Measurements from ENCODE around the gene ZIC5. TPM values are rescaled to one million over a fixed set of nuclear protein-coding genes. Genes with fewer than 3 reads are reported as not detected.
A peak's percentile ranks its signal among the peaks of the same experiment; 100 is the strongest.

The ZIC5 gene
- total RNA-seq, 4 donors from 2014 or later = not detected

DNA sequence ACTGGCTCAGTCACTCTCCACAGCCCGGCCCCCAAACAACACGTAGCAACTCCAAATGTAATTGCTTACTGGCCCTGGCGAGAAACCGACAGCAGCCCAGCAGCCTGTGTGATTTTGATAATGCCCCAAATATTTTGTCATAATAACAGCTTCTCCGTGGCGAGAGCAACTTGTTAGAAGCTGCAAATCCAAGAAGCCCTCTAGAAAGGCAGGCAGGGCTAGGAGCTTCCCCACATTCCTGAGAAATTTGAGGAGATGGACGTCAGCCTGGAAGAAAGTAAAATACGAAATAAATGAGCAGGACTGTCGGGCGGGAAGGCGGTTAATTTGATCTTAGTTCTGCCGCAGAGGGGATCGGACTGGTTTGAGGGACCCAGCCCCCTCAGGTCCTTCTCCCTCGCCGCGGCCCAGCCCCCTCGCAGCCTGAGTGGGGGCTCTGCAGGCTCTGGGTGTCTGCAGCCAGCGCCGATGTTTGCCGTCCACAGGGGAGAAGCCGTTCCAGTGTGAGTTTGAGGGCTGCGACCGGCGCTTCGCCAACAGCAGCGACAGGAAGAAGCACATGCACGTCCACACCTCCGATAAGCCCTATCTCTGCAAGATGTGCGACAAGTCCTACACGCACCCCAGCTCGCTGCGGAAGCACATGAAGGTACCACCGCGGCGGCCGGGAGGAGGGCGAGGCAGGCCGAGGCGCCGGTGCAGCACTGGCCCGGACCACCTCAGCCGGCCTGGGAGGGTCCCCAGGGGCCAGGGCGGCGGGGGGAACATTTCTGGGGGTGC, 13.1 kb upstream of the ZIC5 start:
- peaks cover 8 to 85% of the 10 kb centered on the region in 2 donors for H3K27me3 ChIP-seq
- DNase-seq (ENCODE audit: low spot score in 2 of 2) = no peak
- peaks cover 0 to 58% (median 17%) of the 10 kb centered on the region in 4 donors for H3K4me1 ChIP-seq
- H3K36me3 ChIP-seq = no peaks in the 10 kb centered on the region
- WGBS, 2 donors = 7 to 14% methylated on average over 19 to 30 of the region's 44 CpGs
- peaks cover 0 to 3% (median 0%) of the 10 kb centered on the region in 4 donors for H3K9me3 ChIP-seq
- no peak overlapping the region for H3K4me3 ChIP-seq
- TF ChIP-seq POLR2A (IDR thresholded peaks at IDR 0.05) (no peak), CTCF (IDR thresholded peaks at IDR 0.05) (no peak), EP300 (IDR thresholded peaks at IDR 0.05) (no peak)
- H3K27ac ChIP-seq = no peak overlapping the region

DNA sequence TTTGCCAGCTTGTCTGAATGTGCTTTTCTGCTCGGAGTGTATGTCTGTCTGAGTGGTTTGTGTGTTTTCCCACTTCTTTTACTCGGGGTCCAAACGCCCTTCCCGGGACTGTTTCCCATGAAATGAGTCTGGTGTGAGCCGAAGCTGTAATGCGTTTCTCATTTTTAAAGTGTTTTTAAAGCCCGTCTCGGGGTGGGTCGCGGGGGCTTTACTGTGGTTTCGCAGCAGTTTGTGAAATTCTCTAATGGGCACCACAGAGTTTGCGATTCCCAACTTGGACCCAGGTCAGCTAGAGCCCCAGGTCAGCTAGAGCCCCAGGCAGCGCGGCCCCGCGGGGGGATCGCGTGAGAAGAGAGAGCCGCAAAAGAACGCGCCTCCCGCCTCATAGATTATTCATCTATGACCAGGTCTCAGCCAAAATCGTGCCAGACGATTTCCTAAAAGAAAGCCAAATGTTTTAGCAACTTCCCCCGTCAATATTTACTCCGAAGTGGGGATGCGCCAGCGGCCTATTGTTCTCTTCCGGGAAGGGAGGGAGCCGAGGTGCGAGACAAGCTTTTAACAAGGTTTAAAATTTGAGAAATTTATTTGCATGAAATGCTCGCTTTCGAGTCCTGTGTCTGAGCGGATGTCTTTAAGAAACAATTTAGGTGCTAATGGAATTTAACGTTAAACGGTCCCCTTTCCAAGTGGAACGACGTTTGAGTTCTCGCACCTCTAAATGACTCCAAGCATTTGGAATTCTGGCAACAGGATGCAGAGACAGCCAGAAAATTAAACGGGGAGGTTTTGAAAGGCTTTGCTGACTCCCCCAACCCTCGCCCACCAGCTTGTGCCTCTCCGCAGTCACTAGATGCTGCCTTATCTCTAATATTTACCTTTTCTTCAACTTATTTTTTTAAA, 12.2 kb upstream of the ZIC5 start:
- Histone ChIP-seq H3K27me3 (peaks cover 13 to 85% of the 10 kb centered on the region in 2 donors), H3K9me3 (peaks cover 0 to 3% (median 0%) of the 10 kb centered on the region in 4 donors), H3K36me3 (no peaks in the 10 kb centered on the region), H3K27ac (no peak overlapping the region), H3K4me1 (peaks cover 0 to 58% (median 20%) of the 10 kb centered on the region in 4 donors), H3K4me3 (no peak overlapping the region)
- TF ChIP-seq EP300 (IDR thresholded peaks at IDR 0.05) = no peak
- TF ChIP-seq POLR2A (IDR thresholded peaks at IDR 0.05) = no peak
- no peak for TF ChIP-seq CTCF (IDR thresholded peaks at IDR 0.05)
- 8 to 12% methylated on average over 40 to 42 of the region's 42 CpGs for WGBS, 2 donors
- DNase-seq (ENCODE audit: low spot score in 2 of 2) = no peak

DNA sequence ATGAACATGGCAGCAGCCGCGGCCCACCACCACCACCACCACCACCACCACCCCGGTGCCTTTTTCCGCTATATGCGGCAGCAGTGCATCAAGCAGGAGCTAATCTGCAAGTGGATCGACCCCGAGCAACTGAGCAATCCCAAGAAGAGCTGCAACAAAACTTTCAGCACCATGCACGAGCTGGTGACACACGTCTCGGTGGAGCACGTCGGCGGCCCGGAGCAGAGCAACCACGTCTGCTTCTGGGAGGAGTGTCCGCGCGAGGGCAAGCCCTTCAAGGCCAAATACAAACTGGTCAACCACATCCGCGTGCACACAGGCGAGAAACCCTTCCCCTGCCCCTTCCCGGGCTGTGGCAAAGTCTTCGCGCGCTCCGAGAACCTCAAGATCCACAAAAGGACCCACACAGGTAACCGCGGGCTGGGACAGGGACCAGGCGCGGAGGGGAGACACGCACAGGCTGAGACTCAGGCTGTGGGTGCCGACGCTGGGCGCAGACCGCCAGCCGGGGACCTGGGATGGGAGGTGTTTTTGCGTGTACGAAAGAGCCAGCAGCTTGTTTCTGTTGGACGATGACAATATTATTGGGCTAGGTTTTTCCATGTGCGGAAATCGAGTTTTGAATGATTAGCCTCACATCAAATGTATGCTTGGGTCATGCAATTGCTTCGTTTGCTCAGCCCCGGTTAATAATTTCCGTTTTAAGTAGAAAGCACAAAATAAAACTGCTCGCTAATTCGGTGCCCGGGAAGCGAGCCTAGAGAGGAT, 11.3 kb upstream of the ZIC5 start:
- WGBS, 2 donors = 9 to 11% methylated on average over 28 to 48 of the region's 48 CpGs
- TF ChIP-seq POLR2A (IDR thresholded peaks at IDR 0.05) (no peak), CTCF (IDR thresholded peaks at IDR 0.05) (no peak), EP300 (IDR thresholded peaks at IDR 0.05) (no peak)
- H3K27ac ChIP-seq = no peak overlapping the region
- peaks cover 16 to 85% of the 10 kb centered on the region in 2 donors for H3K27me3 ChIP-seq
- no peak overlapping the region for H3K4me3 ChIP-seq
- H3K4me1 ChIP-seq = peaks cover 0 to 62% (median 22%) of the 10 kb centered on the region in 4 donors
- peaks cover 0 to 3% (median 0%) of the 10 kb centered on the region in 4 donors for H3K9me3 ChIP-seq
- DNase-seq (ENCODE audit: low spot score in 2 of 2) = no peak
- H3K36me3 ChIP-seq = no peaks in the 10 kb centered on the region

- 0 to 3% methylated on average over 13 to 41 of the region's 98 CpGs for WGBS, 2 donors
- no peaks in the 10 kb centered on the region for H3K36me3 ChIP-seq
- H3K4me1 ChIP-seq = peaks cover 0 to 64% (median 22%) of the 10 kb centered on the region in 4 donors
- DNase-seq (ENCODE audit: low spot score in 2 of 2) = no peak
- no peak overlapping the region for H3K27ac ChIP-seq
- H3K9me3 ChIP-seq = peaks cover 0 to 3% (median 0%) of the 10 kb centered on the region in 4 donors
- TF ChIP-seq CTCF (IDR thresholded peaks at IDR 0.05) = no peak
- TF ChIP-seq POLR2A (IDR thresholded peaks at IDR 0.05) = no peak
- no peak for TF ChIP-seq EP300 (IDR thresholded peaks at IDR 0.05)
- peak overlapping the region in 2 of 4 donors; percentile 8 to 45 for H3K4me3 ChIP-seq
- peaks cover 19 to 85% of the 10 kb centered on the region in 2 donors for H3K27me3 ChIP-seq
These were observed 10.6 kb upstream of the ZIC5 start for GRCh38 chr13:99982036-99982730.
